ENCODE measurements around the gene TUBA3C. TPM values are rescaled to one million over a fixed set of nuclear protein-coding genes. Genes with fewer than 3 reads are reported as not detected.

TUBA3C gene
- polyA plus RNA-seq, 1 experiment = not detected

DNA sequence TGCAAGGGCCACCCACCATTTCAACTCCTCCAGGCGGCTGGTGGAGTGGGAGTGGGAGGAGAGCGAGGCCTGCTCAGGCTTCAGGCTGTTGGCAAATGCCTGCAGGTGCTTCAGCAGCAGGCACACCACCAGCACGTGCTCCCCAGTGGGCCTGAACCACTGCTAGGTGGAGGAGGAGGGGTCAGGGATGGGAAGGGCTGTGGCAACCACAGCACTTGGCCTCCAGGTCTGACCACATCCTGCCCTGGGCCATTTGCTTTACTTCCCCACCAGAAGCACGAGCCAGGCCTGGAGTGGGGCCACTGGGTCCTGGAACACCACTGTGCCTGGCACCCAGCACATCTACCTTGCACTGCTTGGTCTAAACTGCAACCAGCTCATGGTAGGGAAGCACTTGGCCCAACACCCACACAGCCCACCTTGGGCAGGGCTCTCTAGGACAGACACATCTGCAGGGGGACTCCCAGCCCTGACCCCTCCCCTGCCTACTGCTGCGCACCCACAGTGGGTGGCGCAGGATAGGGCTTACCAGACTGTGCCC, 26.2 kb downstream of the TUBA3C start:
- POLR2A ChIA-PET = no interaction called here
- no peak for DNase-seq (ENCODE audit: low read depth)
- TF ChIP-seq, protein P1, sequence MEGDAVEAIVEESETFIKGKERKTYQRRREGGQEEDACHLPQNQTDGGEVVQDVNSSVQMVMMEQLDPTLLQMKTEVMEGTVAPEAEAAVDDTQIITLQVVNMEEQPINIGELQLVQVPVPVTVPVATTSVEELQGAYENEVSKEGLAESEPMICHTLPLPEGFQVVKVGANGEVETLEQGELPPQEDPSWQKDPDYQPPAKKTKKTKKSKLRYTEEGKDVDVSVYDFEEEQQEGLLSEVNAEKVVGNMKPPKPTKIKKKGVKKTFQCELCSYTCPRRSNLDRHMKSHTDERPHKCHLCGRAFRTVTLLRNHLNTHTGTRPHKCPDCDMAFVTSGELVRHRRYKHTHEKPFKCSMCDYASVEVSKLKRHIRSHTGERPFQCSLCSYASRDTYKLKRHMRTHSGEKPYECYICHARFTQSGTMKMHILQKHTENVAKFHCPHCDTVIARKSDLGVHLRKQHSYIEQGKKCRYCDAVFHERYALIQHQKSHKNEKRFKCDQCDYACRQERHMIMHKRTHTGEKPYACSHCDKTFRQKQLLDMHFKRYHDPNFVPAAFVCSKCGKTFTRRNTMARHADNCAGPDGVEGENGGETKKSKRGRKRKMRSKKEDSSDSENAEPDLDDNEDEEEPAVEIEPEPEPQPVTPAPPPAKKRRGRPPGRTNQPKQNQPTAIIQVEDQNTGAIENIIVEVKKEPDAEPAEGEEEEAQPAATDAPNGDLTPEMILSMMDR (IDR thresholded peaks at IDR 0.05; ENCODE audit: insufficient read depth, low read depth, low read length) = no peak
- Histone ChIP-seq H3K36me3 (ENCODE audit: control insufficient read depth, insufficient read depth, low read length) (no peaks in the 10 kb centered on the region), H3K4me3 (ENCODE audit: low read depth, low read length) (no peak overlapping the region), H3K27me3 (ENCODE audit: control insufficient read depth, insufficient read depth, low read length) (no peaks in the 10 kb centered on the region)
- CTCF ChIA-PET = no interaction called here

GRCh38 chr13:19154843-19155242, 26.8 kb downstream of the TUBA3C start:
- ChIA-PET POLR2A (no interaction called here), CTCF (no interaction called here)
- no peak for DNase-seq (ENCODE audit: low read depth)
- Histone ChIP-seq H3K27me3 (ENCODE audit: control insufficient read depth, insufficient read depth, low read length) (no peaks in the 10 kb centered on the region), H3K36me3 (ENCODE audit: control insufficient read depth, insufficient read depth, low read length) (no peaks in the 10 kb centered on the region), H3K4me3 (ENCODE audit: low read depth, low read length) (no peak overlapping the region)
- TF ChIP-seq, protein P1 (IDR thresholded peaks at IDR 0.05; ENCODE audit: insufficient read depth, low read depth, low read length) = no peak

GRCh38 chr13:19153782-19154450, 27.7 kb downstream of the TUBA3C start:
- Histone ChIP-seq H3K27me3 (ENCODE audit: control insufficient read depth, insufficient read depth, low read length) (no peaks in the 10 kb centered on the region), H3K4me3 (ENCODE audit: low read depth, low read length) (no peak overlapping the region), H3K36me3 (ENCODE audit: control insufficient read depth, insufficient read depth, low read length) (no peaks in the 10 kb centered on the region)
- ChIA-PET CTCF (no interaction called here), POLR2A (no interaction called here)
- no peak for DNase-seq (ENCODE audit: low read depth)
- TF ChIP-seq, protein P1 (IDR thresholded peaks at IDR 0.05; ENCODE audit: insufficient read depth, low read depth, low read length) = no peak

GRCh38 chr13:19152403-19152802, 29.2 kb downstream of the TUBA3C start:
- H3K27me3 ChIP-seq (ENCODE audit: control insufficient read depth, insufficient read depth, low read length) = no peaks in the 10 kb centered on the region
- CTCF ChIA-PET = no interaction called here
- TF ChIP-seq, protein P1 (IDR thresholded peaks at IDR 0.05; ENCODE audit: insufficient read depth, low read depth, low read length) = no peak
- POLR2A ChIA-PET = no interaction called here
- DNase-seq (ENCODE audit: low read depth) = no peak
- no peak overlapping the region for H3K4me3 ChIP-seq (ENCODE audit: low read depth, low read length)
- H3K36me3 ChIP-seq (ENCODE audit: control insufficient read depth, insufficient read depth, low read length) = no peaks in the 10 kb centered on the region

- no peaks in the 10 kb centered on the region for H3K36me3 ChIP-seq (ENCODE audit: control insufficient read depth, insufficient read depth, low read length)
- DNase-seq (ENCODE audit: low read depth) = no peak
- TF ChIP-seq, protein P1 (IDR thresholded peaks at IDR 0.05; ENCODE audit: insufficient read depth, low read depth, low read length) = no peak
- ChIA-PET CTCF (no interaction called here), POLR2A (no interaction called here)
- no peaks in the 10 kb centered on the region for H3K27me3 ChIP-seq (ENCODE audit: control insufficient read depth, insufficient read depth, low read length)
- H3K4me3 ChIP-seq (ENCODE audit: low read depth, low read length) = no peak overlapping the region
Observed at GRCh38 chr13:19151581-19152263, 29.9 kb downstream of the TUBA3C start.

Data from BJ (cell line).